Measurements from ENCODE around the gene ISL1. TPM values are rescaled to one million over a fixed set of nuclear protein-coding genes. Genes with fewer than 3 reads are reported as not detected.

ISL1 gene
- total and polyA plus RNA-seq, 2 of the 8 experiments (the other 6 are each of a cell fraction or from before 2014, with no cell fraction given) = 0.05 to 0.19 TPM

DNA sequence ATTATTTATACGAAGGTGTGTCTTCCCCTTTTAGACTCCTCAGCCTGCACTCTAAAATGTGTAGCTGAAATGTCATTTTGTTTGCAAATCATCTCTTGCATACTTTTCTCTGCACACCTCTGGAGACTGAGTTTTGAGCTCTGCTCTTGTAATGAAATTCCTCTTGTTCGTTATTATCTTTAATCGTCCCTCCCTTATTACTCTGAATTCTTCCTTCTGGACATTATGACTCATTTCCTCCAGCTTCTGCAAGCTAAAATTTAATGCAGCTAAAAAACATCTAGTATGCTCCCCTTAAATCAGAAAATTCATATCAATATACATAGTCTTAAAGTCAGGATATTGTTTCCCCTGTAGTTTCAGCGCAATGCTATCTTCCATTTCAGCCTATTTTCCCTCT is 13.5 kb downstream of the ISL1 start:
- peaks cover 63 to 90% (median 82%) of the 10 kb centered on the region in 4 experiments for H3K27me3 ChIP-seq (replicated peaks in 1 of 4; ENCODE audit: control insufficient read depth in 3 of 4, extremely low read depth in 1 of 4, insufficient read depth in 3 of 4, low read length in 3 of 4)
- H3K79me2 ChIP-seq (ENCODE audit: control insufficient read depth in 1 of 2, insufficient read depth in 2 of 2, low read length in 2 of 2) = no peaks in the 10 kb centered on the region
- POLR2A ChIA-PET (ENCODE audit: partially characterized antibody) = no interaction called here
- no peak overlapping the region for H3K4me3 ChIP-seq (ENCODE audit: extremely low read depth in 1 of 4, insufficient read depth in 2 of 4, low read depth in 3 of 4, low read length in 4 of 4)
- H3K14ac ChIP-seq (ENCODE audit: insufficient read length) = no peak overlapping the region
- peaks cover 11% of the 10 kb centered on the region for H3K23me2 ChIP-seq (ENCODE audit: low read depth, low read length)
- no peaks in the 10 kb centered on the region for H3K36me3 ChIP-seq (ENCODE audit: control insufficient read depth in 2 of 4, insufficient read depth in 4 of 4, low read length in 3 of 4)
- no peak overlapping the region for H3K23ac ChIP-seq (ENCODE audit: insufficient read length)
- no peak overlapping the region for H2AK5ac ChIP-seq (ENCODE audit: low read depth, low read length)
- no peak overlapping the region for H4K8ac ChIP-seq (ENCODE audit: extremely low read depth, insufficient read depth, low read length)
- no peak overlapping the region for H2BK20ac ChIP-seq (ENCODE audit: low read length)
- WGBS, 2 experiments (ENCODE audit: extremely low coverage in 1 of 2, insufficient coverage in 1 of 2, insufficient read length in 1 of 2, insufficient replicate concordance in 2 of 2, low coverage in 1 of 2, low lambda C conversion rate in 2 of 2, missing lambda C conversion rate in 1 of 2) = 24% methylated on average over 4 of the region's 4 CpGs; no CpG with 5 or more reads in 1 of the 2 experiments
- no peak overlapping the region for H3K9ac ChIP-seq (replicated peaks in 1 of 4; ENCODE audit: extremely low read depth in 1 of 4, low read depth in 3 of 4, low read length in 3 of 4)
- H2BK5ac ChIP-seq (ENCODE audit: low read depth, low read length) = no peak overlapping the region
- H4K20me1 ChIP-seq (replicated peaks in 1 of 2; ENCODE audit: control insufficient read depth in 1 of 2, insufficient read depth in 2 of 2, low read length in 2 of 2) = peaks cover 7 to 23% of the 10 kb centered on the region in 2 experiments
- H3K79me1 ChIP-seq (ENCODE audit: low read depth, low read length) = no peaks in the 10 kb centered on the region
- no peak overlapping the region for H2BK12ac ChIP-seq (ENCODE audit: low read depth, low read length)
- H3K9me3 ChIP-seq (ENCODE audit: insufficient read depth in 2 of 2, low read depth in 1 of 2, low read length in 1 of 2) = no peaks in the 10 kb centered on the region
- no peak for TF ChIP-seq TBP (IDR thresholded peaks at IDR 0.05; ENCODE audit: low read depth, low read length)
- TF ChIP-seq SP2 (IDR thresholded peaks at IDR 0.05; ENCODE audit: low read length) = no peak
- no peak for TF ChIP-seq BRCA1 (IDR thresholded peaks at IDR 0.05; ENCODE audit: low read depth, low read length)
- TF ChIP-seq POU5F1 (IDR thresholded peaks at IDR 0.05; ENCODE audit: low read depth, low read length) = no peak
- no peak for TF ChIP-seq POLR2AphosphoS5 (IDR thresholded peaks at IDR 0.05; ENCODE audit: low read depth, low read length)
- TF ChIP-seq CBX5 (IDR thresholded peaks at IDR 0.05; ENCODE audit: low read depth, low read length) = no peak
- TF ChIP-seq RAD21 (IDR thresholded peaks at IDR 0.05 in 1 of 2, conservative IDR thresholded peaks at IDR 0.05 in 1 of 2; ENCODE audit: low read depth in 2 of 2, low read length in 2 of 2) = no peak
- TF ChIP-seq EZH2 (IDR thresholded peaks at IDR 0.05; ENCODE audit: low read depth, low read length, severe bottlenecking) = peak; percentile 25
- no peak for TF ChIP-seq SIX5 (IDR thresholded peaks at IDR 0.05; ENCODE audit: low read depth, low read length)
- 0 out of 2 replicates have a peak, but pooled peaks have one; percentile 18 for TF ChIP-seq CBX8 (IDR thresholded peaks at IDR 0.05; ENCODE audit: borderline replicate concordance, low read depth, low read length)
- no peak for TF ChIP-seq RFX5 (IDR thresholded peaks at IDR 0.05; ENCODE audit: borderline replicate concordance, low read depth, low read length)
- no peak for TF ChIP-seq RXRA (IDR thresholded peaks at IDR 0.05; ENCODE audit: insufficient read depth, low read depth, low read length)
- no peak for TF ChIP-seq BACH1 (IDR thresholded peaks at IDR 0.05; ENCODE audit: low read length)
- H2BK15ac ChIP-seq (ENCODE audit: low read length) = no peak overlapping the region
- H3K4me1 ChIP-seq (replicated peaks in 1 of 4; ENCODE audit: control insufficient read depth in 3 of 4, insufficient read depth in 4 of 4, low read length in 3 of 4) = peaks cover 5 to 23% (median 18%) of the 10 kb centered on the region in 4 experiments
- H3K56ac ChIP-seq (replicated peaks; ENCODE audit: insufficient read length, low read depth, low read length) = no peak overlapping the region
- H4K91ac ChIP-seq (replicated peaks; ENCODE audit: insufficient read length, low read length) = no peak overlapping the region
- H2BK120ac ChIP-seq (replicated peaks; ENCODE audit: low read depth, low read length) = no peak overlapping the region
- H3K4me2 ChIP-seq (ENCODE audit: insufficient read depth in 1 of 2, low read depth in 2 of 2, low read length in 2 of 2) = no peak overlapping the region
- FAIRE-seq (no peak), DNase-seq (ENCODE audit: low read depth in 1 of 2, low spot score in 2 of 2) (no peak)
- CTCF ChIA-PET (ENCODE audit: partially characterized antibody) = interaction anchor here (0.8 to 2.1 kb wide), 3 partner anchors 8 to 1527 kb away, joined by 3 to 8 read pairs (median 3); partner anchors contain the start of gene ISL1
- no peak overlapping the region for H4K5ac ChIP-seq (ENCODE audit: insufficient read length, low read depth, low read length)
- H3K27ac ChIP-seq (ENCODE audit: low read depth, low read length) = no peak overlapping the region
- H3K18ac ChIP-seq (ENCODE audit: extremely low read depth, low read length) = no peak overlapping the region
- H3K4ac ChIP-seq (replicated peaks; ENCODE audit: insufficient read length, low read depth, low read length) = no peak overlapping the region
- no peak overlapping the region for H2AFZ ChIP-seq (ENCODE audit: low read length)

Measured in H1 (cell line).